Activated naive CD4-positive, alpha-beta T cell treated with anti-CD3 and anti-CD28 coated beads for 36 hours (primary cell): ENCODE results near the gene ACBD6. TPM values are rescaled to one million over a fixed set of nuclear protein-coding genes. Genes with fewer than 3 reads are reported as not detected.

Experiments
- CTCF ChIA-PET: fragments of 350-600 bp; sonication (Branson Sonifier 250); formaldehyde crosslinking; loops from one replicate; lab custom pipeline; 2021; ENCODE audit warnings: antibody characterized with exemption; lab: Charles Lee
- DNase-seq: peaks from one replicate; pipeline ENCODE4 v3.0.0-alpha.2; 2020
- H3K27ac Mint-ChIP-seq: one replicate; pipeline ENCODE4 v1.8.0; 2021; ENCODE audit warnings: mild to moderate bottlenecking, mixed read lengths
- H3K27me3 Mint-ChIP-seq: one replicate; pipeline ENCODE4 v1.8.0; 2021; ENCODE audit warnings: low read depth, mixed read lengths
- H3K36me3 Mint-ChIP-seq: one replicate; pipeline ENCODE4 v1.8.0; 2021; ENCODE audit warnings: low read depth, mixed read lengths
- H3K4me1 Mint-ChIP-seq: one replicate; pipeline ENCODE4 v1.8.0; 2021; ENCODE audit warnings: low read depth, mixed read lengths
- H3K4me3 Mint-ChIP-seq: one replicate; pipeline ENCODE4 v1.8.0; 2021; ENCODE audit warnings: mild to moderate bottlenecking, moderate library complexity, mixed read lengths
- H3K9me3 Mint-ChIP-seq: one replicate; pipeline ENCODE4 v1.8.0; 2021; ENCODE audit warnings: mixed read lengths
- intact Hi-C: fragments of 100-400 bp; cut with micrococcal nuclease; formaldehyde crosslinking; loops from one replicate; pipeline ENCODE4 v1.15.1; 2023
- total RNA-seq, 2 experiments: library from RNA; stranded (reverse); gene quantifications; one replicate each; pipeline ENCODE4 v1.2.3, GENCODE V29; 2021

ACBD6 gene
- total RNA-seq, 2 experiments from 2014 or later, result 31.1 to 32.9 TPM

DNA sequence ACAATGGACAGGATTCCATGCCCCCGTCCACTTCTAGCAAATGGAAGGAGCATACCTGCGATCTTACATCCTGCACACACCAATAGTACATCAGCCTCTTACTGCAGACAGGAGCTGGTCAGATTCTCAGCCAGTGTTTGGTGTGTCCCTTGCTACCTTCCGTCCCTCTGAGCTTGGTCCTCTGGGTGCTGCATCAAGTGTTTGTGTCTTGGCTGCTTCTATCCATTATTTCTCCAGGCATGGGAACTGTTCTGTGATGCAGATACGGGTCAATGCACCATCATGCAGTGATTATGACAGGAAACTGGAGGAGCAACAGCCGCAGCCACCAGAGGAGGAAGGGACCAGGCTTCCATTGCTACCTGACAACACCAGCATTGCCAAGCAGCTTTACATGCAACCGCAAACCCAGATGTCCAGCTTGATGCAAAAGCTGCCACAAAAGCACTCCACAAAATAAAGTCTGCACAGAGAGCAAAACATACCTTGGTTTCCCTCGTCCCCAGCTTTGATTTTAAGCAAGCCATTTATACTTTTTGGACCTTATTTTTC is 34.5 kb upstream of the ACBD6 start:
- no peaks in the 10 kb centered on the region for H3K4me1 Mint-ChIP-seq
- CTCF ChIA-PET, result interaction anchor here (2.2 to 11.9 kb wide), 2 partner anchors 21 to 326 kb away, joined by 8 to 141 read pairs; no protein-coding TSS in a partner anchor
- intact Hi-C loops, result loop anchor here (10.0 kb wide), 1 partner anchor 448 kb away; no protein-coding TSS in a partner anchor
- H3K4me3 Mint-ChIP-seq, result no peak overlapping the region
- H3K9me3 Mint-ChIP-seq, result no peaks in the 10 kb centered on the region
- no peak overlapping the region for H3K27ac Mint-ChIP-seq
- no peak for DNase-seq
- H3K27me3 Mint-ChIP-seq, result no peaks in the 10 kb centered on the region
- H3K36me3 Mint-ChIP-seq, result no peaks in the 10 kb centered on the region

- no peak for DNase-seq
- no peak overlapping the region for H3K27ac Mint-ChIP-seq
- H3K4me3 Mint-ChIP-seq, result no peak overlapping the region
- H3K27me3 Mint-ChIP-seq, result no peaks in the 10 kb centered on the region
- H3K9me3 Mint-ChIP-seq, result no peaks in the 10 kb centered on the region
- CTCF ChIA-PET, result interaction anchor here (0.5 to 11.9 kb wide), 5 partner anchors 20 to 327 kb away, joined by 3 to 141 read pairs (median 3); no protein-coding TSS in a partner anchor
- intact Hi-C loops, result loop anchor here (10.0 kb wide), 1 partner anchor 449 kb away; no protein-coding TSS in a partner anchor
- H3K36me3 Mint-ChIP-seq, result no peaks in the 10 kb centered on the region
- H3K4me1 Mint-ChIP-seq, result no peaks in the 10 kb centered on the region
Measured at GRCh38 chr1:180535418-180535999, 33.1 kb upstream of the ACBD6 start.

DNA sequence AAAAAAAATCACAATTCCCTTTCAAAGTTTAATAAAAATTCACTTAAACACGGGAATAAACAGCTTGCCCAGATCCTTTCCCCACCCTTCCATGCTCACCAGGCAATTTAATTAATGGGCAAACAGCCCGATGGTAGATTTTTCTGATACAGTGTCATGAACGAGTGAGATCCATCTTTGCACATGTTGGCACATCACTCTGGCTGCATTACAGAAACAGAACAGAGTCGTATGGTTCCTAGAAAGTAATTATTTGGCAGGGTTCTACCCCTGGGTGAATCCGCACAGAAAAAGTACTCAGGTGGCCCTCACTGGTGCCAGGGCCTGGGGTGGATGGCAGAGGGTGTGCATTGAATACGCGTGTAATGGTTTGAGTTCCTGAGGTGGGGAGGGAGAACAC is 31.8 kb upstream of the ACBD6 start:
- Mint-ChIP-seq H3K36me3 (no peaks in the 10 kb centered on the region), H3K27me3 (no peaks in the 10 kb centered on the region), H3K4me3 (no peak overlapping the region), H3K27ac (no peak overlapping the region), H3K9me3 (no peaks in the 10 kb centered on the region), H3K4me1 (no peaks in the 10 kb centered on the region)
- CTCF ChIA-PET, result interaction anchor here (1.7 to 11.9 kb wide), 3 partner anchors 18 to 329 kb away, joined by 3 to 141 read pairs (median 6); no protein-coding TSS in a partner anchor
- intact Hi-C loops, result loop anchor here (5.0 to 10.0 kb wide), 2 partner anchors 243 to 451 kb away; no protein-coding TSS in a partner anchor
- no peak for DNase-seq

- Mint-ChIP-seq H3K27ac (no peak overlapping the region), H3K27me3 (no peaks in the 10 kb centered on the region), H3K36me3 (no peaks in the 10 kb centered on the region), H3K4me3 (no peak overlapping the region), H3K4me1 (no peaks in the 10 kb centered on the region), H3K9me3 (no peaks in the 10 kb centered on the region)
- peak; percentile 87 for DNase-seq
- CTCF ChIA-PET, result interaction anchor here (0.7 to 11.9 kb wide), 3 partner anchors 14 to 329 kb away, joined by 3 to 141 read pairs (median 3); no protein-coding TSS in a partner anchor
- intact Hi-C loops, result loop anchor here (1.0 to 10.0 kb wide), 7 partner anchors 17 to 633 kb away; partner anchors contain the start of gene XPR1
Measured at GRCh38 chr1:180533266-180533987, 31.1 kb upstream of the ACBD6 start.

DNA sequence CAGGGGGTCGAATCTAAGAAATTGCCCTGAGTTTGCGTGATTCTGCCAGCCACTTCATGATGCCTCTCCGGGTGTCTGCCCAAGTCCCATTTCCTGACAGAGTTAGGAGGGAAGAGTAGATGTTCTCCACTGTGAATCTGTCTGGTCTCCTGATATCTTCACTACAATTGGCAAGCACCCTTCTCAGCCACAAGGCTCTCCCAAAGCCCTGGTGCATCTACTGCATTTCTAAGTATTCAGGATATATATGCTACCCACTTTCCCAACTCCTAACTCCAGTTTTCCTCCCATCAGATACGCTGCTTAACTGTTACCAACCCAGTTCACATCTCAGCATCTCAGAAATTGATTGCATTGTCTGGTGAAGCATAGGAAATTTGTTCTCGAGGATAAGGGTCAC is 30.5 kb upstream of the ACBD6 start:
- Mint-ChIP-seq H3K36me3 (no peaks in the 10 kb centered on the region), H3K4me1 (no peaks in the 10 kb centered on the region), H3K4me3 (no peak overlapping the region), H3K27me3 (no peaks in the 10 kb centered on the region), H3K9me3 (no peaks in the 10 kb centered on the region), H3K27ac (no peak overlapping the region)
- no peak for DNase-seq
- CTCF ChIA-PET, result interaction anchor here (0.7 to 11.9 kb wide), 2 partner anchors 13 to 330 kb away, joined by 3 to 141 read pairs; no protein-coding TSS in a partner anchor
- intact Hi-C loops, result loop anchor here (1.0 to 10.0 kb wide), 7 partner anchors 17 to 633 kb away; partner anchors contain the start of gene XPR1

DNA sequence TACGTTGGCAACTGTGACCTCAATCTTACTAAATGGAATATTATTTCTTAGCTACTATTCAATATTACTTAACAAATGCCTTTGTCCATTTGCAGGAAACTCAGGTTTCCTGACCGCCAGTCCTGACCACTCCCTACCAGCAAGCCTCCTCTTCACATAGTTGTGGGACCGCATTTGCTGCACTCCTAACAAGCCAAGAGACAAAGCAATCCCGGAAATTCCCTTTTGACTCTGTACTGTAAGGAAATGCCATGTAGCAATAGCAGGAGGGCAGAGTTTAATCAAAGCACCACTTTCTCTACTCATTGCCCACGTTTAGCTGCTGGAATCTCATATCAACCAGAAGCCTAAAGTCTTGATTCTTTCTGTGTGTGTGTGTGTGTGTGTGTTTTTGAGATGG is 28.1 kb upstream of the ACBD6 start:
- Mint-ChIP-seq H3K27ac (no peak overlapping the region), H3K4me1 (no peaks in the 10 kb centered on the region), H3K27me3 (no peaks in the 10 kb centered on the region), H3K36me3 (no peaks in the 10 kb centered on the region), H3K4me3 (no peak overlapping the region), H3K9me3 (no peaks in the 10 kb centered on the region)
- no peak for DNase-seq
- intact Hi-C loops, result loop anchor here (5.0 to 10.0 kb wide), 2 partner anchors 247 to 454 kb away; no protein-coding TSS in a partner anchor
- CTCF ChIA-PET, result interaction anchor here (0.6 to 11.9 kb wide), 3 partner anchors 15 to 332 kb away, joined by 3 to 141 read pairs (median 4); no protein-coding TSS in a partner anchor

DNA sequence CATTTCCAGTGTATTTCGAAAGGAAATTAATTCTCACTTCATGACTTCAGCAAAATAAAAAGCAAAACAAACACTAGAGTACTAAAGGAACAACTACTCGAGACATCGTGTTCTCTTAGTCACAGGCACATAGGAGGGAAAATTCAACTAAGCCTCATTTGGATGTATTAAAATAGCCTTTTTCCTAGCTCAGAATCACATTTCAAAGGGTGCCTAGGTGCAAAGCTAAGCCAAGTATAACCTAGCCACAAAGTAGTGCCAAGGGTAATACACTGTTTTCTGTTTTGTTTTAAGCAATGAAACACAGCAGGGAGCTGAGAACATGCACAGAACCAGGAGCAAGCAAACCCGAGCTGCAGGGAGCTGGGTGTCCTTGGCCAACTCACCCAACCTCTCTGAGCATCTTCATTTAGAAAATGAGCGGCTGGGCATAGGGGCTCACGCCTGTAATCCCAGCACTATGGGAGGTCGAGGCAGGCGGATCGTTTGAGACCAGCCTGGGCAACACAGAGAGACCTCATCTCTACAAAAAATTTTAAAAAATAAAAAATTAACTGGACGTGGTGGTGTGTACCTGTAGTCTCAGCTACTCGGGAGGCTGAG is 26.6 kb upstream of the ACBD6 start:
- CTCF ChIA-PET, result interaction anchor here (0.5 to 11.9 kb wide), 5 partner anchors 9 to 334 kb away, joined by 3 to 141 read pairs (median 4); no protein-coding TSS in a partner anchor

GRCh38 chr1:180527101-180527669 is 24.8 kb upstream of the ACBD6 start:
- Mint-ChIP-seq H3K9me3 (no peaks in the 10 kb centered on the region), H3K27me3 (no peaks in the 10 kb centered on the region), H3K36me3 (no peaks in the 10 kb centered on the region), H3K27ac (no peak overlapping the region), H3K4me1 (no peaks in the 10 kb centered on the region), H3K4me3 (no peak overlapping the region)
- CTCF ChIA-PET, result interaction anchor here (1.8 kb wide), 1 partner anchor 336 kb away, joined by 6 read pairs; no protein-coding TSS in a partner anchor
- intact Hi-C loops, result no loop called here
- DNase-seq, result no peak

More for the DNA sequence above, 26.6 kb upstream of the ACBD6 start:
- no peaks in the 10 kb centered on the region for H3K27me3 Mint-ChIP-seq
- no peaks in the 10 kb centered on the region for H3K36me3 Mint-ChIP-seq
- H3K4me1 Mint-ChIP-seq, result no peaks in the 10 kb centered on the region
- intact Hi-C loops, result no loop called here
- H3K4me3 Mint-ChIP-seq, result no peak overlapping the region
- DNase-seq, result no peak
- H3K27ac Mint-ChIP-seq, result no peak overlapping the region
- no peaks in the 10 kb centered on the region for H3K9me3 Mint-ChIP-seq

- no peak overlapping the region for H3K27ac Mint-ChIP-seq
- H3K9me3 Mint-ChIP-seq, result no peaks in the 10 kb centered on the region
- CTCF ChIA-PET, result interaction anchor here (1.5 to 1.8 kb wide), 2 partner anchors 10 to 337 kb away, joined by 6 to 8 read pairs; no protein-coding TSS in a partner anchor
- H3K4me1 Mint-ChIP-seq, result peaks cover 2% of the 10 kb centered on the region
- DNase-seq, result no peak
- H3K4me3 Mint-ChIP-seq, result no peak overlapping the region
- no peaks in the 10 kb centered on the region for H3K36me3 Mint-ChIP-seq
- intact Hi-C loops, result no loop called here
- no peaks in the 10 kb centered on the region for H3K27me3 Mint-ChIP-seq
Measured at GRCh38 chr1:180525715-180526039, 23.3 kb upstream of the ACBD6 start.

DNA sequence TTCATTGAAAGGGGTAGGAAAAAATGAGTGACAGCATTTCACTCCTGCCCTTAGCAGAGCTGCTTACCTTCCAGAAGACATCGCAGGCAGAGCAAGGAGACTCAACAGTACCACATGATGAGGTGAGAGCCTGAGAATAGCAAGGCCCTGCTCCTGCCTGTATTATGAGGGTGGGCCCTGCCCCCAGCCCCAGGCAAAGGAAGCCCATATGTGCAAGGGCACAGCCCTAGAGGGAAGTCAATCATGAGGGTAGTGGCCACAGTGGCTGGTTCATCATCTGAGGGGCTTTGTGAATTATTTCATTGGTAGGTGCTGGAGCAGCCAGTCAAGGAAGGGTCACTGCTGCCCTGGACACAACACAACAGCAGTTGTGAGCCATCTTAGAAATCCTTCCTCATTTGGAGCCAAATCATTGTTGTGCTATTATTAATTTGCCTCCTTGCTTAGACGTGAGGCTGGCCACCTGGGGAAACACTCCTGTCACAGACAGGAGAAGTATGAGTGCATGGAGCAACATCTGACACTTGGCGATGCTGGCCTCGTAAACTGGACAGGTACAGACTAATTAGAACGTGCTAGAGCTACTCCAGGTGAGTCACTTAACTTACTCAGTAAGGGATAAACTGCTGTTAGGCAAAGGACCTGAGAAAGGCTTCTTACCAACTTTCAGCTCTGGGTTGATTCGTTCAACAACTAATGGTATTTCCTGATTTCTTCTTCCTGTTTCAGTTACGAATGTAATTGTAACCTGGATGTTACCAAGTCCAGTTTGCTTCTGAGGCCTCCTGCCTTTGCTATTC is 22.7 kb upstream of the ACBD6 start:
- CTCF ChIA-PET, result interaction anchor here (0.6 to 1.8 kb wide), 4 partner anchors 9 to 456 kb away, joined by 3 to 8 read pairs (median 4); no protein-coding TSS in a partner anchor
- no peak for DNase-seq
- intact Hi-C loops, result no loop called here
- Mint-ChIP-seq H3K36me3 (no peaks in the 10 kb centered on the region), H3K4me3 (no peak overlapping the region), H3K27me3 (no peaks in the 10 kb centered on the region), H3K27ac (no peak overlapping the region), H3K4me1 (peaks cover 2% of the 10 kb centered on the region), H3K9me3 (no peaks in the 10 kb centered on the region)
